Naive thymus-derived CD4-positive, alpha-beta T cell (primary cell): Measurements from ENCODE around the gene SGCG. TPM values are rescaled to one million over a fixed set of nuclear protein-coding genes. Genes with fewer than 3 reads are reported as not detected.

Experiments used
- ATAC-seq: fragments of 150-1000 bp; cut with Tn5 transposase; 2 replicates; pipeline ENCODE4 v1.10.0; 2021; ENCODE audit warnings: mild to moderate bottlenecking, moderate library complexity
- CTCF ChIA-PET: fragments of 350-600 bp; sonication (Branson Sonifier 250); formaldehyde crosslinking; loops from one replicate; lab custom pipeline; 2021; ENCODE audit warnings: antibody characterized with exemption; lab: Charles Lee
- POLR2A ChIA-PET: fragments of 350-600 bp; sonication (Branson Sonifier 250); formaldehyde crosslinking; loops from one replicate; lab custom pipeline; 2021; ENCODE audit warnings: antibody characterized with exemption, inconsistent platforms; lab: Charles Lee
- DNase-seq, 9 donors: peaks; one replicate each; pipeline versions ENCODE4 v3.0.0 to v3.0.0-alpha.2; 2020 to 2022; ENCODE audit warnings: mixed read lengths in 1 of 9
- H3K27ac ChIP-seq: one replicate; pipeline ENCODE4 v1.7.0; 2013; ENCODE audit warnings: mild to moderate bottlenecking, low read depth, low read length, moderate library complexity
- H3K27me3 ChIP-seq, 2 donors: one replicate each; pipeline ENCODE4 v1.7.0; 2013; ENCODE audit warnings: low read length in 2 of 2, mild to moderate bottlenecking in 2 of 2, moderate library complexity in 2 of 2; ENCODE audit not compliant: control insufficient read depth in 2 of 2, insufficient read depth in 2 of 2
- H3K36me3 ChIP-seq, 3 experiments: 1 replicate in 2 of 3; 2 replicates in 1 of 3; pipeline ENCODE4 v1.7.0; 2013; ENCODE audit warnings: low read length in 3 of 3, mild to moderate bottlenecking in 3 of 3, moderate library complexity in 1 of 3; ENCODE audit not compliant: insufficient read depth in 3 of 3, control insufficient read depth in 2 of 3
- H3K4me1 ChIP-seq, 2 donors: one replicate each; pipeline ENCODE4 v1.7.0; 2013; ENCODE audit warnings: low read length in 2 of 2, mild to moderate bottlenecking in 2 of 2, moderate library complexity in 1 of 2; ENCODE audit not compliant: control insufficient read depth in 2 of 2, insufficient read depth in 2 of 2
- H3K4me3 ChIP-seq: 2 replicates; pipeline ENCODE4 v1.7.0; 2013; ENCODE audit warnings: mild to moderate bottlenecking, low read length
- H3K9me3 ChIP-seq, 3 experiments: 1 replicate in 2 of 3; 2 replicates in 1 of 3; pipeline ENCODE4 v1.7.0; 2013; ENCODE audit warnings: low read length in 3 of 3; ENCODE audit not compliant: control insufficient read depth in 2 of 3
- H3K27ac Mint-ChIP-seq, 9 donors: one replicate each; pipeline ENCODE4 v1.8.0; 2020 to 2022; ENCODE audit warnings: mixed read lengths in 9 of 9, mild to moderate bottlenecking in 8 of 9, moderate library complexity in 5 of 9, inconsistent platforms in 2 of 9
- H3K27me3 Mint-ChIP-seq, 5 donors: one replicate each; pipeline ENCODE4 v1.8.0; 2021 to 2022; ENCODE audit warnings: mixed read lengths in 5 of 5, mild to moderate bottlenecking in 1 of 5
- H3K36me3 Mint-ChIP-seq, 5 donors: one replicate each; pipeline ENCODE4 v1.8.0; 2020 to 2022; ENCODE audit warnings: mixed read lengths in 5 of 5, mild to moderate bottlenecking in 3 of 5, inconsistent platforms in 1 of 5
- H3K4me1 Mint-ChIP-seq, 7 donors: one replicate each; pipeline ENCODE4 v1.8.0; 2020 to 2022; ENCODE audit warnings: mixed read lengths in 7 of 7, mild to moderate bottlenecking in 3 of 7, inconsistent platforms in 1 of 7
- H3K4me3 Mint-ChIP-seq, 10 donors: one replicate each; pipeline ENCODE4 v1.8.0; 2020 to 2022; ENCODE audit warnings: mild to moderate bottlenecking in 10 of 10, mixed read lengths in 10 of 10, moderate library complexity in 6 of 10, inconsistent platforms in 2 of 10
- H3K9me3 Mint-ChIP-seq, 11 donors: one replicate each; pipeline ENCODE4 v1.8.0; 2020 to 2022; ENCODE audit warnings: mixed read lengths in 11 of 11, mild to moderate bottlenecking in 4 of 11, inconsistent platforms in 1 of 11, moderate library complexity in 1 of 11
- intact Hi-C, 2 donors: fragments of 100-400 bp; cut with micrococcal nuclease; formaldehyde crosslinking; loops; one replicate each; pipeline ENCODE4 v1.15.1; 2023
- polyA plus RNA-seq, 2 donors: library from polyadenylated mRNA; unstranded; fragments of 300-500 nt; fragmentation: Illumina TruSeq; gene quantifications; one replicate each; pipeline ENCODE4 v1.2.3, GENCODE V29; 2021
- total RNA-seq, 6 experiments: library from RNA in 5 of 6; stranded (reverse) in 5 of 6; gene quantifications; 1 replicate in 5 of 6; 2 replicates in 1 of 6; pipeline ENCODE4 v1.2.3 and lab custom pipeline; 2021 to 2026

The SGCG gene
- total and polyA plus RNA-seq, 7 experiments from 2014 or later = not detected

GRCh38 chr13:23254506-23254905 is 73.7 kb downstream of the SGCG start:
- H3K9me3 Mint-ChIP-seq = peaks cover 0 to 21% (median 9%) of the 10 kb centered on the region in 11 donors
- Histone ChIP-seq H3K36me3 (no peaks in the 10 kb centered on the region), H3K9me3 (no peaks in the 10 kb centered on the region), H3K4me1 (no peaks in the 10 kb centered on the region), H3K4me3 (no peak overlapping the region), H3K27ac (no peak overlapping the region), H3K27me3 (no peaks in the 10 kb centered on the region)
- DNase-seq (no peak), ATAC-seq (no peak)
- intact Hi-C loops = no loop called here
- H3K4me3 Mint-ChIP-seq = no peak overlapping the region
- ChIA-PET POLR2A (no interaction called here), CTCF (no interaction called here)
- no peak overlapping the region for H3K27ac Mint-ChIP-seq
- peaks cover 0 to 10% (median 0%) of the 10 kb centered on the region in 5 donors for H3K36me3 Mint-ChIP-seq
- H3K4me1 Mint-ChIP-seq = peaks cover 0 to 2% (median 0%) of the 10 kb centered on the region in 7 donors
- peaks cover 0 to 25% (median 16%) of the 10 kb centered on the region in 5 donors for H3K27me3 Mint-ChIP-seq

GRCh38 chr13:23267571-23267970 is 86.8 kb downstream of the SGCG start:
- ChIA-PET POLR2A (no interaction called here), CTCF (no interaction called here)
- no peak for DNase-seq
- no peak overlapping the region for H3K4me3 ChIP-seq
- H3K9me3 ChIP-seq = no peaks in the 10 kb centered on the region
- peaks cover 2 to 22% (median 15%) of the 10 kb centered on the region in 5 donors for H3K27me3 Mint-ChIP-seq
- no peak overlapping the region for H3K27ac Mint-ChIP-seq
- H3K27me3 ChIP-seq = no peaks in the 10 kb centered on the region
- ATAC-seq = no peak
- no peaks in the 10 kb centered on the region for H3K4me1 Mint-ChIP-seq
- H3K4me1 ChIP-seq = no peaks in the 10 kb centered on the region
- no peaks in the 10 kb centered on the region for H3K36me3 Mint-ChIP-seq
- intact Hi-C loops = no loop called here
- H3K4me3 Mint-ChIP-seq = no peak overlapping the region
- peaks cover 0 to 5% (median 0%) of the 10 kb centered on the region in 11 donors for H3K9me3 Mint-ChIP-seq
- H3K27ac ChIP-seq = no peak overlapping the region
- no peaks in the 10 kb centered on the region for H3K36me3 ChIP-seq

- Histone ChIP-seq H3K9me3 (no peaks in the 10 kb centered on the region), H3K4me3 (no peak overlapping the region), H3K27me3 (no peaks in the 10 kb centered on the region), H3K27ac (no peak overlapping the region), H3K36me3 (no peaks in the 10 kb centered on the region), H3K4me1 (no peaks in the 10 kb centered on the region)
- DNase-seq (no peak), ATAC-seq (no peak)
- ChIA-PET POLR2A (no interaction called here), CTCF (no interaction called here)
- no peaks in the 10 kb centered on the region for H3K4me1 Mint-ChIP-seq
- H3K27ac Mint-ChIP-seq = no peak overlapping the region
- no peak overlapping the region for H3K4me3 Mint-ChIP-seq
- no peaks in the 10 kb centered on the region for H3K36me3 Mint-ChIP-seq
- no peaks in the 10 kb centered on the region for H3K9me3 Mint-ChIP-seq
- H3K27me3 Mint-ChIP-seq = peaks cover 7 to 15% (median 9%) of the 10 kb centered on the region in 5 donors
- intact Hi-C loops = no loop called here
These were observed 87.7 kb downstream of the SGCG start for GRCh38 chr13:23268441-23268840.

GRCh38 chr13:23271331-23271730 is 90.6 kb downstream of the SGCG start:
- H3K27me3 Mint-ChIP-seq = peaks cover 0 to 7% (median 6%) of the 10 kb centered on the region in 5 donors
- no peaks in the 10 kb centered on the region for H3K4me1 Mint-ChIP-seq
- Histone ChIP-seq H3K9me3 (no peaks in the 10 kb centered on the region), H3K4me1 (no peaks in the 10 kb centered on the region), H3K36me3 (no peaks in the 10 kb centered on the region), H3K4me3 (no peak overlapping the region), H3K27ac (no peak overlapping the region), H3K27me3 (no peaks in the 10 kb centered on the region)
- DNase-seq = no peak
- no peak overlapping the region for H3K27ac Mint-ChIP-seq
- no peak overlapping the region for H3K4me3 Mint-ChIP-seq
- intact Hi-C loops = no loop called here
- ATAC-seq = no peak
- H3K36me3 Mint-ChIP-seq = no peaks in the 10 kb centered on the region
- CTCF ChIA-PET = no interaction called here
- POLR2A ChIA-PET = no interaction called here
- H3K9me3 Mint-ChIP-seq = no peaks in the 10 kb centered on the region

- no peaks in the 10 kb centered on the region for H3K4me1 ChIP-seq
- DNase-seq (no peak), ATAC-seq (no peak)
- intact Hi-C loops = no loop called here
- peaks cover 0 to 11% (median 7%) of the 10 kb centered on the region in 5 donors for H3K27me3 Mint-ChIP-seq
- no peak overlapping the region for H3K27ac Mint-ChIP-seq
- no peaks in the 10 kb centered on the region for H3K9me3 Mint-ChIP-seq
- POLR2A ChIA-PET = no interaction called here
- no peak overlapping the region for H3K4me3 Mint-ChIP-seq
- H3K27ac ChIP-seq = no peak overlapping the region
- no peak overlapping the region for H3K4me3 ChIP-seq
- no peaks in the 10 kb centered on the region for H3K4me1 Mint-ChIP-seq
- H3K36me3 Mint-ChIP-seq = no peaks in the 10 kb centered on the region
- no peaks in the 10 kb centered on the region for H3K36me3 ChIP-seq
- CTCF ChIA-PET = no interaction called here
- H3K27me3 ChIP-seq = no peaks in the 10 kb centered on the region
- H3K9me3 ChIP-seq = no peaks in the 10 kb centered on the region
These were observed 92.7 kb downstream of the SGCG start for GRCh38 chr13:23273498-23273897.

- intact Hi-C loops = no loop called here
- Histone ChIP-seq H3K4me3 (no peak overlapping the region), H3K27me3 (no peaks in the 10 kb centered on the region), H3K9me3 (no peaks in the 10 kb centered on the region), H3K4me1 (no peaks in the 10 kb centered on the region), H3K36me3 (no peaks in the 10 kb centered on the region), H3K27ac (no peak overlapping the region)
- ChIA-PET CTCF (no interaction called here), POLR2A (no interaction called here)
- no peak for ATAC-seq
- peak overlapping the region in 1 of 9 donors; percentile 14 for H3K27ac Mint-ChIP-seq
- peaks cover 0 to 24% (median 14%) of the 10 kb centered on the region in 5 donors for H3K27me3 Mint-ChIP-seq
- H3K4me1 Mint-ChIP-seq = no peaks in the 10 kb centered on the region
- H3K9me3 Mint-ChIP-seq = peaks cover 0 to 11% (median 3%) of the 10 kb centered on the region in 11 donors
- H3K36me3 Mint-ChIP-seq = no peaks in the 10 kb centered on the region
- no peak for DNase-seq
- H3K4me3 Mint-ChIP-seq = no peak overlapping the region
These were observed 98.5 kb downstream of the SGCG start for GRCh38 chr13:23279321-23279720.

- ATAC-seq = no peak
- DNase-seq = no peak
- Histone ChIP-seq H3K4me3 (no peak overlapping the region), H3K27me3 (no peaks in the 10 kb centered on the region), H3K27ac (no peak overlapping the region), H3K4me1 (no peaks in the 10 kb centered on the region), H3K9me3 (no peaks in the 10 kb centered on the region), H3K36me3 (no peaks in the 10 kb centered on the region)
- intact Hi-C loops = no loop called here
- ChIA-PET CTCF (interaction anchor here (0.6 kb wide), 1 partner anchor 157 kb away, joined by 3 read pairs; no protein-coding TSS in a partner anchor), POLR2A (no interaction called here)
- Mint-ChIP-seq H3K9me3 (peaks cover 0 to 6% (median 0%) of the 10 kb centered on the region in 11 donors), H3K4me1 (no peaks in the 10 kb centered on the region), H3K4me3 (no peak overlapping the region), H3K27me3 (peaks cover 0 to 37% (median 27%) of the 10 kb centered on the region in 5 donors), H3K27ac (no peak overlapping the region), H3K36me3 (peaks cover 0 to 4% (median 0%) of the 10 kb centered on the region in 5 donors)
These were observed 107.8 kb downstream of the SGCG start for GRCh38 chr13:23288564-23288963.
